GM18520 (cell line): Measurements from ENCODE around the gene ECT2.
"Not testable (repeated sequence)": the region's sequence is repeated elsewhere in the genome, so short reads cannot be mapped to it uniquely, and the experiment has no call there.

ENCODE experiments used
- ATAC-seq: cut with Tn5 transposase; IDR thresholded peaks from one replicate; pipeline ENCODE4 v1.9.1; 2021; ENCODE audit not compliant: unreplicated experiment

The ECT2 gene, protein sequence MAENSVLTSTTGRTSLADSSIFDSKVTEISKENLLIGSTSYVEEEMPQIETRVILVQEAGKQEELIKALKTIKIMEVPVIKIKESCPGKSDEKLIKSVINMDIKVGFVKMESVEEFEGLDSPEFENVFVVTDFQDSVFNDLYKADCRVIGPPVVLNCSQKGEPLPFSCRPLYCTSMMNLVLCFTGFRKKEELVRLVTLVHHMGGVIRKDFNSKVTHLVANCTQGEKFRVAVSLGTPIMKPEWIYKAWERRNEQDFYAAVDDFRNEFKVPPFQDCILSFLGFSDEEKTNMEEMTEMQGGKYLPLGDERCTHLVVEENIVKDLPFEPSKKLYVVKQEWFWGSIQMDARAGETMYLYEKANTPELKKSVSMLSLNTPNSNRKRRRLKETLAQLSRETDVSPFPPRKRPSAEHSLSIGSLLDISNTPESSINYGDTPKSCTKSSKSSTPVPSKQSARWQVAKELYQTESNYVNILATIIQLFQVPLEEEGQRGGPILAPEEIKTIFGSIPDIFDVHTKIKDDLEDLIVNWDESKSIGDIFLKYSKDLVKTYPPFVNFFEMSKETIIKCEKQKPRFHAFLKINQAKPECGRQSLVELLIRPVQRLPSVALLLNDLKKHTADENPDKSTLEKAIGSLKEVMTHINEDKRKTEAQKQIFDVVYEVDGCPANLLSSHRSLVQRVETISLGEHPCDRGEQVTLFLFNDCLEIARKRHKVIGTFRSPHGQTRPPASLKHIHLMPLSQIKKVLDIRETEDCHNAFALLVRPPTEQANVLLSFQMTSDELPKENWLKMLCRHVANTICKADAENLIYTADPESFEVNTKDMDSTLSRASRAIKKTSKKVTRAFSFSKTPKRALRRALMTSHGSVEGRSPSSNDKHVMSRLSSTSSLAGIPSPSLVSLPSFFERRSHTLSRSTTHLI

DNA sequence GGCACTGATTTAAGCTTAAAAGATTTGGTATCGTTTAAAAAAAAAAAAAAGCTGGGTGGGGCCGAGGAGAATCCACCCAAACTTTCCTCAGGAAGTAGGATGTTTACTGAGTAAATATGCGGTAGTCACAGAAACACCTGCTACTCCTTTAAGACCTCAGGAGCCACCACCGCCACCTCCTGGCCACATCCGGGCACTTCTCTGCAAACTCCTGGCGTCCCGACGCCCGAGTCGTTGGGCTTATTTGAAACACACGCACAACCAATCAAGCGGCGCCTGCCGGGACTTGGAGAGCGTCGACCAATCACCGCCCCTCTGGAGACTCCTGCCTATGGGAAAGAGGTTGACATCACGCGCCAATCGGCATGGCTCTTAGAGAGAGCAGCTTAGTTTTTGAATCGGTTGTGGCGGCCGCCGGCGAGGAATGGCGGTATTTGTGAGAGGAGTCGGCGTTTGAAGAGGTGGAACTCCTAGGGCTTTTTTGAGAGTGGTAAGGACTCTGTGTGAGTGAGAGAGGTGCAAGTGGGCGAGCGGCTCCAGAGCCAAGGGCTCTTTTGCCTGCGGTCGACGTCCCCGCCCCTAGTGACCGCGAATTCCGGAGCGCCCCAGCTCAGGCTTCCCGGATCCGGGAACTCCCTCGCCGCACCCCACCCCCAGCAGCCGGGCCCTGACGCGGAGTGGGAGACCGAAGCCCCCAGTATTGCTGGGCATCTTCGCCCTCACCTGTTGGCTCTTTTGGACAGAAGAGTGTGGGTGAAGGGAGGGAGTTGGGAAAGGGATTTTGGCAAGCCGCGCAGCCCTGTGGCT, at the start of gene ECT2:
ECT2 (plus strand) TSS at position 359 of the 807 bp plus-strand sequence. CDS start 3,805 bp downstream, outside the sequence.
- peak; percentile 99 for ATAC-seq

DNA sequence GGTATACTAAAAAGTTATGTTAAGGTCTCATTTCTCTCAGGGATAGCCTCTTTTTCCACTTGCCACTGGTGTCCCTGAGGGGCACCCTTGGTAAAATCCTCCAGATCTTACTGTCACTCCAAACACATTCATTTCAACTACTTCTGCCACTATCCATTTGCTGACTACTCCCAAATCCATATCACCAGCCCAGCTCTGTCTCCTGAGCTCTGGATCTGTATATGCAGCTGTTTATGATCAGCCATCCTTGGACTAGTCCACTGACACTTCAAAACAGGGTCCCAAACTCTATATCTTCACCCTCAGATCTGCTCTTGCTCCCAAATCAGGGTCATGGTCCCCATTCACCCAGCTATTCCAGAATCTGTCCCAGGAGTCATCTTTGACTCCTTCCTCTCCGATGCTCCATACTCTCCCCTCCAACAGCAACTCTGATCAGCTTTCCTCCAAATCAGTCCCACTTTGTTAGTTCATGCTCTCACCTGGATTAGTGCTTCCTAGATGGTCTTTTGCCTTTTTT, 49.5 kb upstream of the ECT2 start:
- ATAC-seq: no peak

DNA sequence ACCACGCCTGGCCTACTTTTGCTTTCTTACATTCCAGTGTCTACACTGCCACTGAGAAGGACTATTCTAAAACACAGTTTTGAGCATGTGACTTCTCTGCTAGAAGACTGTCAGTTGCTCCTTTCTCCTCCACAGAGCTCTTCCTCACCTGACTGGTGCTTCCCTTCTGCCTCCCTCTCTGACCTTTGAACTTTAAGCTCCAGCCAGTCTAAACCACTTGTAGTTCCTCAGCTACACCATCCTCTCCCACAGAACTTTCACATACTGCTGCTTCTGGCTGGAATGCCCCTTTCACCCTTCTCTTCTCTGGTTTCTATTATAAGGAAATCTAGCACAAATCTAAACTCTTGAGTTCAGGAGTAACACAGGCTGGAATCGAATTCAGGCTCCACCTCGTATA, 48.8 kb upstream of the ECT2 start:
- no peak for ATAC-seq

DNA sequence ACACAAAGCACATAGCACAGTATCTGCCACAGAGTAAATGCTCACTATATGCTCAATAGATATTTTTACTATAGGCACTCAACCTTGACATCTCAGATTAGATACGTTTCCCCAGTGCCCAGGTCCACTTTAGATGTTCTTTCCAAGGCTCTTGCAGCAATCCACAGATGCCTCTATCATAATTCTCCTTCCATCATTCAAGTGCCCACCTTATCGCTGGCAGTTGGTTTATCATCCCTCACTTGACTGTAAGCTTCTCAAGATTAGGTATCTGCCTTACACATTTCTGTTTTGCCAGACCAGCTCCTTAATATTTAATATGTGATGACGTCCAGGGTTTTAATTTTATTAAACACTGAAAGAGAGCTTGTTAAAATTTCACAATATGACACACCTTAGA, 48.3 kb upstream of the ECT2 start:
- no peak for ATAC-seq

DNA sequence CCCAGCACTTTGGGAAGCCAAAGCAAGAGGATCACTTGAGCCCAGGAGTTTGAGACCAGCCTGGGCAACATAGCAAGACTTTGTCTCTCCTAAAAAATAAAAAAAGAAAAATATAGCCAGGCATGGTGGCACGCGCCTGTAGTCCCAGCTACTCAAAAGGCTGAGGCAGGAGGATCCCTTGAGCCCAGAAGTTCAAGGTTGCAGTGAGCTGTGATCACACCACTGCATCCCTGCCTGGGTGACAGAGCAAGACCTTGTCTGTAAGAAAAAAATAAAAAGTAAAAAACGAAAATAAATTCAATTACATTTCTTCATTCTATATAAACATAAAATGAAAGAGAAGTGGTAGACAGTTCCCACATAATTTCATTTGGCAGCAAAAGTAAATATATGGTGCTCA, 47.8 kb upstream of the ECT2 start:
- ATAC-seq: not testable (repeated sequence)

DNA sequence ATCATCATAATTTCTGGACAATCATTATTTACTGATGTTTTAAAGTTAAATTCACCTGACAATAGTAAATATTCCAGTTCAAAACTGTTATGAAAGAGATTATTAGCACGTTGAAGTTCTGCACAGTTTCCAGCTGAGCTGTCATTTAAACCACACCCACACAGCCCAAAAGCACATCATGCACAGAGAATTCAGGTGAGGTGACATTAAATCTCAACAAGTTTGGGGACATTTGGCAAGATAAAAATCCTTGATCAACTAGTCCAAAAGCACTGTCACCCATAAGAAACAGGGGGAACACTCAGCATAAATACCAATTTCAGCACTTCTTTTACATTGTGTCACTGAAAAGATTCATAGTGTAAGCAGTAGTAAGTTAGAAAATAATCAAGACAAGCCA, 46.5 kb upstream of the ECT2 start:
- no peak for ATAC-seq

DNA sequence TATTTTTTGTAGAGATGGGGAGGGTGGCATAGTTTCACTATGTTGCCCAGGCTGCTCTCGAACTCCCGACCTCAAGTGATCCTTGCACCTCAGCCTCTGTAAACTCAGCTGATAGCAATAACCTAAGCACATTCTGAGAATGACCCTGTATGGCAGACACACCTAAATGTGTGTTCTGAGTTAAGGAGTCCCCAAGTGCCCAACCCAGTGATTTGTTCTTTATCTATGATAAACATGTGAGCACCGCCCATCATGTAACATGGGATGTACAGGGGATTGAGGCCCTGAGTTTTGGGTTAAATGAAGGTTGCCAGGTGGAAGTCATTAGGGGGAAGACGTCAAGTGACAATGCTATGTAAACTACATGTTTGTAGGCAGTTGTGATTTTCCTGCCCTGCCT, 45.4 kb upstream of the ECT2 start:
- no peak for ATAC-seq

DNA sequence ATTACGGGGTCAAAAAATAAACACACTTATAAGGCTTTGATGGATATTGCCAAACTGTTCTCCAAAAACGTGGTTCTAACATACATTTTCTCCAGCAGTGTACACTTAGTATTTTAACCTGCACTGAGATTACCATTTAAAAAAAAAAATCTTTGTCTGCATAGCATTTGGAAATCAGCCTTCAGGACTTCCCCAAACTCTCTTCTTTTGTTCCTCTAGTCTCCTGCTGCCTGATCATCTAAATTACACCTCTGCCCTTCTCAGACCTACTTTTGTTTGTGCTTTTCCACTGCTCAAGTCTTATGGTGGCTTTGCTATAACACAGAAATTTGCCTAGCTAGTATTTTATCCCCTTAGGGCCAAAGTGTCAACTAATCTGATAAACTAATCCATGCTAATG, 43.5 kb upstream of the ECT2 start:
- no peak for ATAC-seq

DNA sequence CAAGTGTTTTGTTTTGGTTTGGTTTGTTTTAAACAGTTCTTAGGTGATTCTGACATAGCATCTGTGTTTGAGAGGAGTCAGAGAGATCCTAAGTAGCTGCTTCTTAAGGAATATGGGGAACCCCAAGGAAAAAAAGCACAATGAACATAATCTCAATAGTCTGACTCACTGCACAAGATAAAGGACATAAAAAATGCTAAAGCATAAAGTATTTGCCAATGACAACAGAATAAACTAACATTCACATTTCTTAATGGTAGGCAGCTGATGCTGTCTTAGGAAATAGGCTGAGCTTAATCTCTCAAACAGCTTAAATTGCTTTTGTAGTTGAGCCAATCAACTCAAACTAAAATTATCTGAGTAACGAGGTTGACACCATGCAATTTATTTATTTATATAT, 42.6 kb upstream of the ECT2 start:
- no peak for ATAC-seq

DNA sequence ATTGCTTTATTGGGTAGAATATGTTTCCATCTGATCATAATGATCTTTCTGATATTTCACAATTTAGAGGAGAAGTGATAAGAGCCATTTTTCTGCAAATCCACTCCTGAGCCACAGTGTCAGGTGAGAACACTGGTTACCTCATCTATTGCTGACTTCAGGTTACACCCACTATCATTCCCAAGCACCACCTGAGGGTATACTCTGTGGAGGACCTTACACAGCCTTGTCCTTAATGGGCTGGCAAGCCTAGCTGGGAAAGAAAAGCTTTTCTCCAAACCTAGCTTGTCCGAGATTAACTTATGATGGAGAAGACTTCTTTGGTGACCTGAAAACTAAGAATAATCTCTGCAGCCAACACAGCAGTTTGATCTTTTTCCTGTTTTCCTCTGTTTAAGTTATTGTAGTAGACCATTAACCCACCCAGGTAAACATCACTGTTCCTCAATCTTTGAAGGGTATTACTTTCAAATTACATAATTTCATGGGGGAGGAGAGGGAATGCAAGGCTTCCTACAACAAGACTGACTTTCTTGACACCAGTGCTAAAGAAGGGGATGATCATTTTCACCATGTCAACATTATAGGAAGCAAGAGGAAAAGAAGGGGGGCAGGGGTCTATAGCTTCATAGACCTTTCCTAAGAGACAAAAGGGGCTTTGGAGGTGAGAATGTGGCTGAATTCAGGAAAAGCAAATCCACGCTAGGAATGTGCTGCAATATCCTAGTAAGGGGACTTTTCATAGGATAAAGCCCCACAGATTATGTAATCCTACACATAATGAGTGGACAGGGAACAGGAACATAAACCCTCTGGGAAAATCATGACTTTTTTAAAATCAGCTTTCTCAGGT, 41.4 kb upstream of the ECT2 start:
- no peak for ATAC-seq

DNA sequence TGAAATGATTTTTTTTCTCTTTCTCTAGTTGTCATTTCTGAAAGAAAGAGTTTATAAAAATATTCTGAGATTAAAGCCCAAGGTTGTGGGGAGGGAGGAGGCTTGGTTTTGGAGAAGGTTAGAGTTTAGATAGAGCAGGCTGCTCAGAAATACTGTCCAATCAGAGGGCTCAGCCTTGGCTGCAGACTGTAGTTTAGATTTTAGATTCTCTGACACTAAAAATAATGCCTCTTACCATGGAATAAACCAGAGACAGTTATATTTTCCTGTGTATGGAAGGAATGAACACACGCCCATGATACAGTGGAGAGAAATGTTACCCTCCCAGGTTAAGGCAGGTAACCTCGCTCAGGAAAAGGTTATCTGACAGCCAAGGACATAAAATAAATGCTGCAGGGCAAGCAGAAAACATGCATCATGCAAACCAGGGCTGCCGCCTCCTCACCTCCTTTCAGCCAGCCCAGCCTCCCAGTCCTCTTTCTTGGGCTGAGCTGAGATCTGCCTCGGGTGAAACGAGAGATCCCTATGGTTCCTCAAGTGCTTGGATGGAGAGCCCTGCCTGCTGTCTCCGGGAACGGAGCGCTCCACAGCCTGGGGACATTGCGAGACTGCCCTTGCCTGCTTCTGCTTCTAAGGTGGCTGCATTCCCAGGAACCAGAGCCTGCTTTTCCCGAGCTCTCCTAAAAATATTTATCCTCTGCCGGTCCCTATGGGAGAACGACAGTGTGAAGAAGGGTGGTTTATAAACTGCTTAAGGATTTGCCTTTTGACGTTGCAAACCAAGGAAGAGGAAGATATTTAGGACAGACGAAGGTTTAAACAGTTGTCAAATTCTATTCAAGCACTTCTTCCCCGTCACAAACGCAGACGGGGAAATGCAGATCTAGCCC, 40.5 kb upstream of the ECT2 start:
- ATAC-seq: no peak

DNA sequence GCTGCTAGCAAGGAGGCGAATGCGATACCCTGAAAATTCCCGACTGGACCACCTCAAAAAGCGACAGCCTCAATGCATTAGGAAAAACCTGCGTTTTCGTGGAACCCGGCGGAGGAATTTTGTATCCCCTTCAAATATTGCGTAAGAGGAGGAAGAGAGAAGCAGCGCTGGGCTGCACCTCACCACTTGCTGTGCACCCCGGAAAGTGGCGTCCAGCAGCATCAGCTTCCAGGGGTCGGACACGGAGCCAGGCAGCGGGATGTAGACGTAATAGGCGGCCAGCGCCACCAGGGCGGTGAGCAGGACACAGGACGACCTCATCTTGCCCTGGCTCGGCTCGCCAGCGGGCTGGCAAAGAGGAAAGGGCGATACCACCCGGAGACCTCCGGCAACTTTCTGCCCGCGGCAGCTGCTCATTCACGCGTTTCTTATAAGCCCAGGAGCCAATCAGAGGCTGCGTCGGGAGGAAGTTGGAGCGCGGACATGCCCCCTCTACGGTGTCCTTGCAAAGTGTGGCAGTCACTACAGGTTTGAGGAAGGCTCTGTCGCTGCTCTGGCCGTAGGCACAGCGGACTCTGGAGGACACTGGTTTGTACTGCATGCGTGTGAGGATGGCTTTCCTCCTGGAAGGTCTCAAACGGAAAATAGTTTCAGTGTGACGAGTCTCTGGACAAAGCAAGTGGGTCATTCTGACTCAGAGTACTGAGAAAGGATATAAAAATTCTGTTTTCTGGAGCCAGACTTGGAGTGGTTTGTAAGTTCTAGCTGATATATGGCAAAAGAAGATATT, 39.7 kb upstream of the ECT2 start, which contains the start of gene NCEH1:
NCEH1 (minus strand) TSS at position 404 of the 790 bp plus-strand sequence; CDS start at position 321, 83 bp downstream.
- ATAC-seq: peak; percentile 100

DNA sequence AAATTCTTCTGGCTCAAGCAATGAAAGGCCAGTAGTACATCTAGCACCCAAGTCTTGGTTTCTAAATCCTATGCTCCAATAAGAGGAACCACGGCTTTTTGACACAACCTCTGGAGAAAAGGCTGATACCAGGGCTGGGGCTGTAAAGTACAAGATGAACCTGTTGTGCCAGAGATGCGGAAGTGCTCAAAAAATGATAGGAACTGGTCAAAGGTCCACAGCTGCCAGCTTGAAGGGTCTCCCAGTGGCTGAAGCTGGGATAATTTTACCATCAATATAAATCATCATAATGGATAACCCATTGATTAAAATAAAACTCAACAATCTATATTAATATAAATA, 39.1 kb upstream of the ECT2 start:
- no peak for ATAC-seq

DNA sequence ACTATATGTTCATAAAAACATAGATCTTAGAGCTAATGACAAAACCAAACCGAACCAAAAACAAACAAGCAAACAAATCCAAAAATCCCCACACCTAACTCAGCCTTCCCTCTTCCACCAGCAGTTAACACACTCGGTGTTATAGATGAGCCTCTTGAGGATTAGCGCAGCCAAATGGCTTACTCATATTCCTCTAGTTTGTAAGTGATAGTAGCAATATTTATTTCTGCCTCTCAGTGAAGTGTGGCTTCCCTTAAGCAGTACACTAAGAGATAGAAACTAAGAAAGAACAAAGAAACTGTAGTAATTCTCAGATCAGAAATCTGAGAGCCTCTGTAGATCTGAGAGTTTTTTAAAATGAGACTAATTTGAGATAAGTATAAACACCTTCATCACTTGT, 37.2 kb upstream of the ECT2 start:
- no peak for ATAC-seq

DNA sequence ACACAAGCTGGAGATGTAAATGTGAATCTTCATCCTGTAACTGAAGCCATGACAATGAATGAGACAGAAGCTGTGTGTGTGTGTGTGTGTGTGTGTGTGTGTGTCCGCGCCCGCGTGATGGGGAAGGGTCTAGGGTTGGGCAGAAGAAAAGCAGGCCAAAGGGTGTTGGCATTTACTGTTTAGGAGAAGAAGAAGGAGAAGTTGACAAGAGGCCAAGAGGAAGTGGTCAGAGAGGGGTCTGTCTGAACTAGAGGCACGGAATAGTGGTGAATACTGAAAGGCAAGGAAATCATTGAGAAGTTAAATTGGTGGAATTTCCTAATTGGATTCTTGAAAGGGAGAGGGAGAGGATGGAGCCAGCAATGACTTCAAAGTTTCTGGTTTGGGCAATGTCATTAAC, 34.0 kb upstream of the ECT2 start:
- no peak for ATAC-seq

DNA sequence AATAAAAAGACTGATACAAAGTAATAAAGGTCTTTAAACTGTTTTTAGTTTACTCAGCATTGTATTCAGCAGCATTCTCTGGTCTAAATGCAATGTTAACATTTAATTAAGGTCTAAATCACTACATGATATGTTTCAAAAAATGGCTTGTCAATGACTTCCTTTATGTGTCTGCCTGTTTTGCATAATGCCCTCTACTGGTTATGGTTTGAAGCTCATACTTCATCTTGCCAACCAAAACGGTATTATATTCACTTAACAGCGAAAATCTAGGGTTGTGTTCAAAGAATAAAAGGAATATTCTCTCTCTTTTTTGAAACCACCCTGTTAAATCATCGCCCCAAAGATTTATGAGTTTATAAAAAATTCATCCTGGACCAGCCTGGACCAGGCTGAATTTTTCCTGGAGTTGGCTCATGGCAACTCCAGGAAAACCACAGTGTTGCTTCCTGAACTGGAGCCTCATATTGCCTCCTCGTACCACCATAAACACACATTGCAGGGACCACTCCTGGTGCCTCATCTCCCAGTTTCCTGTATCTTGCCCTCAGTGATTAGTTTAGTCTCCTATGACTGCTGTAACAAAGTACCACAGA, 32.9 kb upstream of the ECT2 start:
- ATAC-seq: no peak

DNA sequence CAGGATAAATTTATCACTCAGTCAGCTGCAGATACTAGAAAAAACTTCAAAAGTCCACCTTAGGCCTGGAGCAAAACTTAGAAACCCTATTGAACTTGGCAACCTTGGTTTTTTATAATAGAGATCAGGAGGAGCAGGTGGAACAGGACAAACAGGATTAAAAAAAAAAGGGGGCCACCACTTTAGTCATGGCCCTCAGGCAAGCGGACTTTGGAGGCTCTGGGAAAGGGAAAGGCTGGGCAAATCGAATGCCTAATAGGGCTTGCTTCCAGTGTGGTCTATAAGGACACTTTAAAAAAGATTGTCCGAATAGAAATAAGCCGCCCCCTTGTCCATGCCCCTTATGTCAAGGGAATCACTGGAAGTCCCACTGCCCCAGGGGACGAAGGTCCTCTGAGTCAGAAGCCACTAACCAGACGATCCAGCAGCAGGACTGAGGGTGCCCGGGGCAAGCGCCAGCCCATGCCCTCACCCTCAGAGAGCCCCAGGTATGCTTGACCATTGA, 27.9 kb upstream of the ECT2 start:
- not testable (repeated sequence) for ATAC-seq

DNA sequence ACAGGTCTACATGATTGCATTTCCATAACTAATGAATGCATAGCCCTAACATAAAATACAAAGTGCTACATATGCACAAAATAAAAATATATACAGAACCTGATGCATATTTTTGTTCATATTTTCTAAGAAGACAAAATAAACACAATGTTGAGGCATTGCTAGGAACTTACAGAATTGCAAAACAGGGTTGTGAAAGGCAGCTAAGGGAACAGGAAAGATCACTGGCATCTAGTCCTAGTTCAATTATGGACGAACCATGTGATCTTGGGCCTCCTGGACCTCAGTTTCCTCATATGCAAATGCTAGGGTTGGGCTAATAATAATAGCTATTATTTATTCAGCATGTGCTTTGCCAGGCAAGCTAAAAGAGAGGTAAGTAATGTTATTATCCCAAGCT, 24.1 kb upstream of the ECT2 start:
- no peak for ATAC-seq
